ENCODE results near the gene GSKIP. TPM values are rescaled to one million over a fixed set of nuclear protein-coding genes. Genes with fewer than 3 reads are reported as not detected.

The GSKIP gene
- 49.6 and 121 TPM in 2 replicates for total RNA-seq

GRCh38 chr14:96362965-96363750, at the start of gene GSKIP, which contains the start of gene ATG2B:
Gene GSKIP, plus strand, starts transcription at chr14:96363526. Its CDS starts 18,722 bp downstream, at chr14:96382248.
Gene ATG2B, minus strand, starts transcription at chr14:96363341. Its CDS starts 365 bp downstream, at chr14:96362976.

Other genes starting within 250 kb of the GSKIP start
- gene BDKRB2, start 158.7 kb upstream of the GSKIP start, total RNA-seq, result 17.1 and 33.3 TPM in 2 replicates
- 57.4 and 64.1 TPM in 2 replicates for gene BDKRB1, start 107.3 kb upstream of the GSKIP start, total RNA-seq
- gene ATG2B, start 185 bp upstream of the GSKIP start, total RNA-seq, result 22.0 and 26.9 TPM in 2 replicates
- 0.83 and 1.5 TPM in 2 replicates for gene AK7, start 28.6 kb downstream of the GSKIP start, total RNA-seq
- 91.5 and 154 TPM in 2 replicates for gene PAPOLA, start 138.9 kb downstream of the GSKIP start, total RNA-seq